Gastrocnemius medialis (tissue), 4 donors: ENCODE measurements around the gene MED17. TPM values are rescaled to one million over a fixed set of nuclear protein-coding genes. Genes with fewer than 3 reads are reported as not detected.
"Not testable (repeated sequence)": the region's sequence is repeated elsewhere in the genome, so short reads cannot be mapped to it uniquely, and the experiment has no call there.

Source experiments
- ATAC-seq, 2 donors: fragments of 150-250 bp; one replicate each; pipeline ENCODE4 v1.9.1; 2016
- DNase-seq, 2 donors: peaks; one replicate each; pipeline ENCODE4 v3.0.0-alpha.2; 2019
- H3K27ac ChIP-seq, 4 donors: fragments of 200-600 bp; sonication (generic); 1 replicate in 1 of 4; 2 replicates in 3 of 4; pipeline ENCODE4 v1.5.1; 2016 to 2018; ENCODE audit warnings: mild to moderate bottlenecking in 2 of 4, moderate library complexity in 1 of 4
- H3K27me3 ChIP-seq, 3 donors: fragments of 200-600 bp; sonication (generic) in 2 of 3; 1 replicate in 1 of 3; 2 replicates in 2 of 3; pipeline versions ENCODE4 v1.5.1 to v1.6.0; 2016 to 2019; ENCODE audit warnings: mild to moderate bottlenecking in 1 of 3, moderate library complexity in 1 of 3
- H3K36me3 ChIP-seq, 2 donors: fragments of 200-600 bp; sonication (generic) in 1 of 2; one replicate each; pipeline ENCODE4 v1.5.1; 2017 to 2018
- H3K4me1 ChIP-seq, 2 donors: fragments of 200-600 bp; sonication (generic) in 1 of 2; one replicate each; pipeline ENCODE4 v1.5.1; 2016 to 2017; ENCODE audit warnings: mild to moderate bottlenecking in 2 of 2
- H3K4me3 ChIP-seq, 4 donors: fragments of 200-600 bp; sonication (generic) in 3 of 4; 1 replicate in 1 of 4; 2 replicates in 3 of 4; pipeline ENCODE4 v1.5.1; 2016 to 2019; ENCODE audit warnings: mild to moderate bottlenecking in 2 of 4
- H3K9me3 ChIP-seq, 3 donors: fragments of 200-600 bp; sonication (generic) in 2 of 3; 1 replicate in 1 of 3; 2 replicates in 2 of 3; pipeline ENCODE4 v1.5.1; 2016 to 2019
- CTCF ChIP-seq, 5 experiments: fragments of 450-650 bp in 3 of 5; fragments of 200-600 bp in 2 of 5; sonication (generic) in 2 of 5; IDR thresholded peaks in 4 of 5; conservative IDR thresholded peaks in 1 of 5; 1 replicate in 4 of 5; 2 replicates in 1 of 5; pipeline ENCODE4 v1.5.1; 2016 to 2019; ENCODE audit warnings: antibody characterized with exemption in 5 of 5, mild to moderate bottlenecking in 3 of 5, moderate library complexity in 3 of 5
- POLR2A ChIP-seq, 2 donors: fragments of 450-650 bp; IDR thresholded peaks; one replicate each; pipeline ENCODE4 v1.6.1; 2017; ENCODE audit warnings: antibody characterized with exemption in 2 of 2, mild to moderate bottlenecking in 2 of 2, moderate library complexity in 2 of 2
- in situ Hi-C, 4 donors: fragments of 200-750 bp; cut with MboI; loops; one replicate each; pipeline versions ENCODE4 v1.15.0 to v1.8.0; 2017; ENCODE audit warnings: low sequenced_read_pairs in 4 of 4
- intact Hi-C: fragments of 100-400 bp; cut with DNase I; formaldehyde crosslinking; loops from one replicate; pipeline ENCODE4 v1.15.1; 2023; ENCODE audit warnings: low total_unique reads
- total RNA-seq, 4 donors: library from RNA; depleted of rRNA; stranded (reverse); fragments of >200 nt; gene quantifications; one replicate each; pipeline versions ENCODE4 v1.1.0 to v1.2.3, GENCODE V29; 2016

MED17 gene
- total RNA-seq, 4 donors from 2014 or later, result 12.3 to 14.0 (median 13.4) TPM

- in situ Hi-C loops (no loop called here), intact Hi-C loops (no loop called here)
- Histone ChIP-seq H3K4me3 (no peak overlapping the region), H3K4me1 (no peaks in the 10 kb centered on the region), H3K36me3 (peaks cover 0 to 49% of the 10 kb centered on the region in 2 donors), H3K9me3 (no peaks in the 10 kb centered on the region), H3K27ac (no peak overlapping the region), H3K27me3 (no peaks in the 10 kb centered on the region)
- DNase-seq (no peak), ATAC-seq (no peak)
- TF ChIP-seq CTCF (IDR thresholded peaks at IDR 0.05 in 4 of 5, conservative IDR thresholded peaks at IDR 0.05 in 1 of 5) (no peak), POLR2A (IDR thresholded peaks at IDR 0.05) (no peak)
Observed at GRCh38 chr11:93753241-93753640, 30.8 kb upstream of the MED17 start.

GRCh38 chr11:93756748-93757147 lies 27.3 kb upstream of the MED17 start:
- intact Hi-C loops, result no loop called here
- ATAC-seq, result no peak
- TF ChIP-seq POLR2A (IDR thresholded peaks at IDR 0.05) (no peak), CTCF (IDR thresholded peaks at IDR 0.05 in 4 of 5, conservative IDR thresholded peaks at IDR 0.05 in 1 of 5) (no peak)

GRCh38 chr11:93757301-93757700 lies 26.8 kb upstream of the MED17 start:
- H3K9me3 ChIP-seq, result no peaks in the 10 kb centered on the region
- DNase-seq (no peak), ATAC-seq (no peak)
- no peaks in the 10 kb centered on the region for H3K27me3 ChIP-seq
- H3K27ac ChIP-seq, result no peak overlapping the region
- H3K4me3 ChIP-seq, result no peak overlapping the region
- no peaks in the 10 kb centered on the region for H3K4me1 ChIP-seq
- H3K36me3 ChIP-seq, result peaks cover 3 to 89% of the 10 kb centered on the region in 2 donors
- in situ Hi-C loops, result no loop called here
- intact Hi-C loops, result no loop called here
- TF ChIP-seq POLR2A (IDR thresholded peaks at IDR 0.05) (no peak), CTCF (IDR thresholded peaks at IDR 0.05 in 4 of 5, conservative IDR thresholded peaks at IDR 0.05 in 1 of 5) (no peak)

More at GRCh38 chr11:93756748-93757147, 27.3 kb upstream of the MED17 start:
- Histone ChIP-seq H3K27me3 (no peaks in the 10 kb centered on the region), H3K9me3 (no peaks in the 10 kb centered on the region), H3K27ac (no peak overlapping the region), H3K4me1 (no peaks in the 10 kb centered on the region), H3K4me3 (no peak overlapping the region), H3K36me3 (peaks cover 3 to 84% of the 10 kb centered on the region in 2 donors)
- in situ Hi-C loops, result no loop called here
- DNase-seq, result no peak

- Histone ChIP-seq H3K27ac (no peak overlapping the region), H3K36me3 (peaks cover 3 to 93% of the 10 kb centered on the region in 2 donors), H3K4me3 (no peak overlapping the region), H3K9me3 (no peaks in the 10 kb centered on the region), H3K4me1 (no peaks in the 10 kb centered on the region), H3K27me3 (no peaks in the 10 kb centered on the region)
- intact Hi-C loops, result no loop called here
- DNase-seq, result no peak
- in situ Hi-C loops, result no loop called here
- no peak for TF ChIP-seq POLR2A (IDR thresholded peaks at IDR 0.05)
- no peak for TF ChIP-seq CTCF (IDR thresholded peaks at IDR 0.05 in 4 of 5, conservative IDR thresholded peaks at IDR 0.05 in 1 of 5)
- no peak for ATAC-seq
Observed at GRCh38 chr11:93757924-93758865, 25.9 kb upstream of the MED17 start.

GRCh38 chr11:93759123-93759522 lies 25.0 kb upstream of the MED17 start:
- H3K4me3 ChIP-seq, in situ Hi-C loops, H3K4me1 ChIP-seq, ATAC-seq, H3K9me3 ChIP-seq, H3K27ac ChIP-seq, H3K27me3 ChIP-seq, DNase-seq, intact Hi-C loops: not testable (repeated sequence)
- H3K36me3 ChIP-seq, result peaks cover 3 to 93% of the 10 kb centered on the region in 2 donors
